IMR-90 (cell line): ENCODE measurements around the gene PCGF3.

Experiments
- CEBPB ChIP-seq: IDR thresholded peaks from 2 replicates; pipeline ENCODE4 v1.6.1; 2012; ENCODE audit warnings: low read depth, low read length, improper control_type of control experiment
- FOS ChIP-seq: fragments of 150-350 bp; IDR thresholded peaks from 2 replicates; pipeline ENCODE4 v1.6.1; 2016; ENCODE audit warnings: low read depth, low read length
- MAFK ChIP-seq: IDR thresholded peaks from 2 replicates; pipeline ENCODE4 v1.6.1; 2012; ENCODE audit warnings: low read depth, low read length, improper control_type of control experiment
- MAZ ChIP-seq: IDR thresholded peaks from 2 replicates; pipeline ENCODE4 v1.6.1; 2012; ENCODE audit warnings: low read depth, mild to moderate bottlenecking, low read length, improper control_type of control experiment, moderate library complexity, borderline replicate concordance
- POLR2A ChIP-seq: IDR thresholded peaks from 2 replicates; pipeline ENCODE4 v1.6.1; 2012; ENCODE audit warnings: mild to moderate bottlenecking, low read depth, low read length
- RAD21 ChIP-seq: IDR thresholded peaks from 2 replicates; pipeline ENCODE4 v1.6.1; 2012; ENCODE audit warnings: low read length, improper control_type of control experiment
- SMC3 ChIP-seq: fragments of 150-350 bp; IDR thresholded peaks from 2 replicates; pipeline ENCODE4 v1.6.1; 2016; ENCODE audit warnings: low read depth, mild to moderate bottlenecking, antibody characterized with exemption, low read length, moderate library complexity
- TF ChIP-seq, protein P1 (sequence below): conservative IDR thresholded peaks from 2 replicates; pipeline ENCODE4 v1.5.1; 2012; ENCODE audit warnings: mild to moderate bottlenecking, low read depth, low read length, improper control_type of control experiment
- TF ChIP-seq, protein P2 (sequence below): fragments of 150-350 bp; IDR thresholded peaks from 2 replicates; pipeline ENCODE4 v1.6.1; 2017; ENCODE audit warnings: mild to moderate bottlenecking, antibody characterized with exemption, low read length, low read depth

DNA sequence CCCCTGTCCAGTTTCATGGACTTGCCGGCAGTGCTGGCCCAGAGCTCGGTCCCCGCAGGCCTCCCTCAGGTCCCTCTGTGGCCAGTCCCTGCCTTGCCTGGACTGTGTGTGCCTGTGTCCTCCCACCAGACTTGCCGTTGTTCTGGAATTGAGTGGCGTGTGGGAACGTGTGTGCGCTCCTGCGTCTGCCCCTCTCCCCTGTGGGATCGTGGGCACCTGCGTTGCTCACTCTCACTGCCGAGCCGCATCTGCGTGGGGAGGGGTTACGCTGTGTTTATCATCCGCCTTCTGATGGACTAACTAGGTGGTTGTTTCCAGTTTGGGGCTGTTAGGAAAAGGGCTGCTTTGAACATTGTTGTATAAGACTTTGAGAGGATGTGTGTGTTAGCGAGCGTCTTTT lies 21.2 kb downstream of the PCGF3 start:
- TF ChIP-seq RAD21 = no peak
- TF ChIP-seq, protein P1, sequence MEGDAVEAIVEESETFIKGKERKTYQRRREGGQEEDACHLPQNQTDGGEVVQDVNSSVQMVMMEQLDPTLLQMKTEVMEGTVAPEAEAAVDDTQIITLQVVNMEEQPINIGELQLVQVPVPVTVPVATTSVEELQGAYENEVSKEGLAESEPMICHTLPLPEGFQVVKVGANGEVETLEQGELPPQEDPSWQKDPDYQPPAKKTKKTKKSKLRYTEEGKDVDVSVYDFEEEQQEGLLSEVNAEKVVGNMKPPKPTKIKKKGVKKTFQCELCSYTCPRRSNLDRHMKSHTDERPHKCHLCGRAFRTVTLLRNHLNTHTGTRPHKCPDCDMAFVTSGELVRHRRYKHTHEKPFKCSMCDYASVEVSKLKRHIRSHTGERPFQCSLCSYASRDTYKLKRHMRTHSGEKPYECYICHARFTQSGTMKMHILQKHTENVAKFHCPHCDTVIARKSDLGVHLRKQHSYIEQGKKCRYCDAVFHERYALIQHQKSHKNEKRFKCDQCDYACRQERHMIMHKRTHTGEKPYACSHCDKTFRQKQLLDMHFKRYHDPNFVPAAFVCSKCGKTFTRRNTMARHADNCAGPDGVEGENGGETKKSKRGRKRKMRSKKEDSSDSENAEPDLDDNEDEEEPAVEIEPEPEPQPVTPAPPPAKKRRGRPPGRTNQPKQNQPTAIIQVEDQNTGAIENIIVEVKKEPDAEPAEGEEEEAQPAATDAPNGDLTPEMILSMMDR = no peak
- no peak for TF ChIP-seq FOS
- TF ChIP-seq SMC3 = no peak
- TF ChIP-seq POLR2A = no peak
- no peak for TF ChIP-seq MAZ
- TF ChIP-seq, protein P2, sequence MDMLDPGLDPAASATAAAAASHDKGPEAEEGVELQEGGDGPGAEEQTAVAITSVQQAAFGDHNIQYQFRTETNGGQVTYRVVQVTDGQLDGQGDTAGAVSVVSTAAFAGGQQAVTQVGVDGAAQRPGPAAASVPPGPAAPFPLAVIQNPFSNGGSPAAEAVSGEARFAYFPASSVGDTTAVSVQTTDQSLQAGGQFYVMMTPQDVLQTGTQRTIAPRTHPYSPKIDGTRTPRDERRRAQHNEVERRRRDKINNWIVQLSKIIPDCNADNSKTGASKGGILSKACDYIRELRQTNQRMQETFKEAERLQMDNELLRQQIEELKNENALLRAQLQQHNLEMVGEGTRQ = no peak
- no peak for TF ChIP-seq MAFK
- no peak for TF ChIP-seq CEBPB
